DMS53 (cell line): ENCODE data around the gene TEX30.
"Not testable (repeated sequence)": the region's sequence is repeated elsewhere in the genome, so short reads cannot be mapped to it uniquely, and the experiment has no call there.

ENCODE experiments used
- DNase-seq: peaks from one replicate; lab custom pipeline; 2025; lab: John Stamatoyannopoulos, UW

Gene TEX30

DNA sequence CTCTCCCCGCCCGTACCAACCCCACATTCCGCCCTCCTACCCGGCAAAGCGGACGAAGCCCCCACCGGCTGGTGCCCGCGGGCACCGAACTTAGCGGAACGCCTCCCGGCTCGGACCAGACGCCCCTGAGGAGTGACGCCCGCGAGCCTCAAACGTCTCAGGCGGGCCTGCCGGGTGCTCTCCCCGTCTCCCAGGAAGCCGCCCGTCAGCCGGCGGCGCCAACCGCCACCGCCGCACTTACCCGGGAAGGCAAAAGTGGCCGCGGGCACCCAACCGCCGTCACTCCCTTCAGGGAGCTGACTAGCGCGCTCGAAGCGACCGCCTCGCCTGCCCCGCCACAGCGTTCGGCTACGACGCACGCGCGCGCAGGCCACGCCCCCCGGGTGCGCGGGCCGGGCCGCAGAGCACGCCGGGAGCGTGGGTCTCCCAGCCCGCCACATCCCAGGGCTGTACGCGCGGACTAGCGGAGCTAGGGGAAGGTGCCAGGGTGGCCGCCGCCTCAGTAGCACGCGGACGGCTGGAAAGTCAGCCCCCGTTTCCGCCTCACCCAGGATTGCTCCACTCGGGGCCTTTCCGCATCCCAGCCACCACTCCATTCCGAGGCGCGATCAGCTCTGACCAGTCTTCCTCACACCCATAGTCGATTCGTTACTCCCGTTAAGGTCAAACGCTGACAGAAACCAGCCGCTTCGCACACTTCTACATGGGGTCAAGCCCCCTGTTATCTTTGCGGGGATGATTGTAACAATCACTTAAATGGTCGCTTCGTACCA is at the start of gene TEX30:
Gene TEX30, minus strand, starts transcription at position 346 of the 773 bp plus-strand sequence. CDS start 3,760 bp downstream, outside the sequence.
- DNase-seq: peak; percentile 83

DNA sequence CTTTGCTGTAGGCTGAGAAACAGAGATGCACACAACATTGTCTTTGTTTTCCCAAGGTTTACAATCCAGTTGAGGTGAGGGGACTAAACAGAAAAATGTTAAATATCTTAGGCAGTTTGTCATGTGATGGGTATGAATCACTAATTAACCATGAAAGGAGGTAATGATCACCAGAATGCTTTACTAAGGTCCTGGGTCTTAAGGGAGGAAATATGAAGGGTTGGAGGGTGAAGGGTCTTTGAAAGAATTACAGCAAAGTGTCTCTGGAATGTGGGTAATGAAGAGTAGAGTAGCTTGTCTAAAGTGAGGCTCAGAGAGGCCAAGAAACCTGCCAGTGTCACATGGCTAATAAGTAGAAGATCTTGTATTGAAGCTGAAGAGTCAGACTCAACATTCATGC is 44.3 kb upstream of the TEX30 start:
- no peak for DNase-seq

GRCh38 chr13:102817241-102817640 is 43.7 kb upstream of the TEX30 start:
- no peak for DNase-seq

- no peak for DNase-seq
These were observed 43.1 kb upstream of the TEX30 start for GRCh38 chr13:102816708-102817107.

- no peak for DNase-seq
These were observed 42.2 kb upstream of the TEX30 start for GRCh38 chr13:102815788-102816187.

DNA sequence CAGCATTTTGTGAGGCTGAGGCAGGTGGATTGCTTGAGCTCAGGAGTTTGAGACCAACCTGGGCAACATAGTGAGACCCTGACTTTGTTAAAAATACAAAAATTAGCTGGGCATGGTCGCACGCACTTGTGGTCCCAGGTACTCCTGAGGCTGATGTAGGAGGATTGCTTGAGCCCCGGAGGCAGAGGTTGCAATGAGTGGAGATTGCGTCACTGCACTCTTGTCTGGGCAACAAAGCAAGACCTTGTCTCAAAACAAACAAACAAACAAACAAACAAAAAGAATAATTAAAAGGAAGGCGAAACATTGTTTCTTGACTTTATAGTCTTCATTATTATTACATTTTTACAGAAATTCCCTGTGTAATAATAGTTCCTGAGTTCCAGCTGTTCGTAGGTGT is 41.2 kb upstream of the TEX30 start:
- DNase-seq: no peak

- no peak for DNase-seq
These were observed 40.5 kb upstream of the TEX30 start for GRCh38 chr13:102814025-102814607.

DNA sequence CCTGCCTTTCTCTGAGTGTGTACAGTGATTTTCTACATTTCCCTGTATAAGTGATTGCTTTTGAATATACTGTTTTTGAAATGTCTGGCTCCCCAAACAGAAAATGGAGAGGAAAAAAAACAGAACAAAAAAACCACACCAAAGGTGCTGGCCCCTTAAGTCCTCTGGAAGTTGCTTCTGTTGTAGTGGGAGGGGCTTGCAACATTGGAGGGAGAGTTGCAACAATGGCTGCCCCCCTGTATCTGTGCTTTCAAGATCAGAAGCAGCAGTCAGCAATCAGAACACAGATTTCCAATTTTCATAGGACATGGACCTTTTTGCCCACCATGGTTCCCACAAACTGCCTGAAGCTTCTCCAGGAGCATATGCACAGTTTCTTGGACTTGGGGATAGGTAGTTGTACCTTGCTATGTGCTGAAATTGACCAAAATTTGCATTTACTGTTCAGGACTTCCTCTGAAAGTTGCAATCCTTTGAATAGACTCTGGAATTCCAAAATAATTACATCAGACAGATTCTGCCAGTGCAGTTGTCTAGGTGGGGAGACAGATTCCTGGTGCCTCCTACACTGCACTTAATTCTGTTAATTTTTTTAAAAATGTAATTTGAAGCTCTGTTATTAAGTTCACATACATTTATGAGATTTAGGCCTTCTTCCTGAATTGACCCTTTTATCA is 39.2 kb upstream of the TEX30 start:
- DNase-seq: no peak

- DNase-seq: no peak
These were observed 34.1 kb upstream of the TEX30 start for GRCh38 chr13:102807699-102808098.

DNA sequence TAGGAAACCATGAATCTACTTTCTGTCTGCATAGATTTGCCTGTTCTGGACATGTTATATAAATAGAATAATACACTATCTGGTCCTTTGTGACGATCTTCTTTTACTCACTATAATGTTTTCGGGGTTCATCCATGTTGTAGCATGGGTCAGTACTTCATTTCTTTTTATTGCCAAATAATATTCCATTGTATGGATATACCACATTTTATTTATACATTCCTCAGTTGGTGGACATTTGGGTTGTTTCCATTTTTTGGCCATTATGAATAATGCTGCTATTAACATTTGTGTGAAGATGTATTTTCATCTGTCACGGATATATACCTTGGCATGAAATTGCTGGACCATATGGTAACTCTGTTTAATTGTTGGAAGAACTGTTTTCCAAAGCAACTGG is 32.1 kb upstream of the TEX30 start:
- DNase-seq: no peak

GRCh38 chr13:102800145-102801041 is 26.8 kb upstream of the TEX30 start:
- DNase-seq: peak; percentile 71

GRCh38 chr13:102799426-102800144 is 26.0 kb upstream of the TEX30 start:
- peak; percentile 36 for DNase-seq

DNA sequence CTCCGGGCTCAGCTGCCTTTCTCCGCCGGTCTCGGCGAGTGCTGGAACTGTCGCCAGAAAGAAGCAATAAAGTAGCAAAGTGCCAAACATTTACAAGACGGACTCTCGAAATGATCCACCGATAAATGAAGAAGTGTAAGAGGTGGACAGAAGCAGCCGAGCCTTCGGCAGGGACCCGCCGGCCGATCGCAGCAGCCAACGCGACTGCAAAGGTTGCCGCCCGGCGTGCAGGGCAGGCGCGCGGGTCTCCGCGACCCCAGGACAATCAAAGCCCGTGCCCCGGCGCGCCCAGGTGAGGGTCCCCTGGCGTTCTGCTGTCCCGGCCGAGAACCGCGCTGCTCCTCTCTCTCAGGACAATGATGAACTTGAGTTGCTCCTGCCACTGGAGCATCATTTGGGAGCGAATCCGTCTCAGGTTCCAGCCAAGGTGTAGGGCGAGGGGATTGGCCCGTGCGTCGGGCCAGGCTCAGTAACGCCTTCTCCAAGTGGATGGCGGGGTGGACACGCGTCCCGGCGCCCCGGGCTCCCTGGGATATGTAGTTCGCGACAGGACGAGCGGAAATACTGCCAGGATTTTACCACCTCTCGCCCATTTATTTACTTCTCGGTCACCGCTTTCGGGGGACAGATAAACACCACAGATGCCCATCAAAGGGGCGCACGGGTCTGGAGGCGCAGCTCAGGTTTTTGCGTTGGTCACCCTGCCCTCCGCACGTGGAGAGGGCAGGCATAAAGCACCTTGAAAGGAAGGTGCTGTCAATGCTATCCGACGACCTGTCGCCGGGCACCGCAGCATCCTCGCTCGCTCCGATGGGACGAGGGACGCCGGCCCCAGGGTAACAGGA is 25.2 kb upstream of the TEX30 start, which contains the start of the genes BIVM and POGLUT2:
Gene BIVM, plus strand, starts transcription at position 539 of the 845 bp plus-strand sequence. CDS start 8,149 bp downstream, outside the sequence.
Gene POGLUT2, minus strand, starts transcription at position 396 of the 845 bp plus-strand sequence. Its CDS starts 306 bp downstream, at position 90.
- DNase-seq: peak; percentile 87

GRCh38 chr13:102793611-102794355 is 20.2 kb upstream of the TEX30 start:
- DNase-seq: no peak

- no peak for DNase-seq
These were observed 18.8 kb upstream of the TEX30 start for GRCh38 chr13:102792396-102792795.

- no peak for DNase-seq
These were observed 15.1 kb upstream of the TEX30 start for GRCh38 chr13:102788683-102789082.

DNA sequence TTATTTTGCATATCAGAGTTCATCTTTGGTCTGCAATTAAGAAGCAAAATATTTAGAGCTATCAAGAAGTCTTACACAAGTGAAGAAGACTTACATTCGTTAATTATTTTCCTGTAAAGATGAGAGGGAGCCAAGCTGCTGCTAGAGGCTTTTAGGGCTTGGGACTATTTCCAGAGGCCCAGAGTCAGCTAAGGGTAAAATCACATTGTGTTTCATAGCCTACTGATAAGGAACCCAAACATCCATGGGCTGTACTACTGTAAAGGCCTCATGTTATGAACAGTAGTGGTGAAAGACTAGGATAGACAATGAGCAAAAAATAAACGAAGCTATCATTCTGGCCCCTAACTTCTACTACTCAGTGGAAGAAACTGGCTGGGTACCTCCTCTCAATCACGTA is 10.9 kb upstream of the TEX30 start:
- no peak for DNase-seq

DNA sequence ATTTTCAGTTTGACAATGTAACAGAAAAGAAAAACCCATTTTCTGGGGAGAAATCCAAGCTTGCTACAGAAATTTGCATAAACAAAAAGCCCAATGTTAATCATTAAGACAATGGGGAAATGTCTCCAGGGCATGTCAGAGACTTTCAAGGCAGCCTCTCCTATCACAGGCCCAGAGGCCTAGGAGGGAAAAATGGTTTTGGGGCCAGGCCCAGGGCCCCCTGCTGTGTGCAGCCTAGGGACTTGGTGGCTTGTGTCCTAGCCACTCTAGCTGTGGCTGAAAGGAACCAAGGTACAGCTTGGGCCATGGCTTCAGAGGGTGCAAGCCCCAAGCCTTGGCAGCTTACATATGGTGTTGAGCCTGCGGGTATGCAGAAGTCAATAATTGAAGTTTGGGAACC is 8.0 kb upstream of the TEX30 start:
- no peak for DNase-seq

GRCh38 chr13:102780656-102781055 is 7.1 kb upstream of the TEX30 start:
- DNase-seq: not testable (repeated sequence)
